BLaER1 treated with 17β-estradiol and CSF1 and Interleukin-3, amounts not matched to agents 10 nM and 100 nM (cell line): ENCODE data around the gene CLIC4.
A peak's percentile ranks its signal among the peaks of the same experiment; 100 is the strongest.
"Not testable (repeated sequence)": the region's sequence is repeated elsewhere in the genome, so short reads cannot be mapped to it uniquely, and the experiment has no call there.

Source experiments
- H3K27ac ChIP-seq, 11 experiments: shearing (Covaris generic); formaldehyde crosslinking; 2 replicates each; pipeline ENCODE4 v1.8.1; 2022
- H3K27me3 ChIP-seq, 11 experiments: shearing (Covaris generic); formaldehyde crosslinking; 2 replicates each; pipeline ENCODE4 v1.8.1; 2022
- H3K36me3 ChIP-seq, 11 experiments: shearing (Covaris generic); formaldehyde crosslinking; 2 replicates each; pipeline ENCODE4 v1.8.1; 2022
- H3K4me1 ChIP-seq, 10 experiments: shearing (Covaris generic); formaldehyde crosslinking; 2 replicates each; pipeline ENCODE4 v1.8.1; 2022
- H3K4me2 ChIP-seq, 11 experiments: shearing (Covaris generic); formaldehyde crosslinking; 2 replicates each; pipeline ENCODE4 v1.8.1; 2022
- H3K4me3 ChIP-seq, 10 experiments: shearing (Covaris generic); formaldehyde crosslinking; 2 replicates each; pipeline ENCODE4 v1.8.1; 2022
- H3K9ac ChIP-seq, 11 experiments: shearing (Covaris generic); formaldehyde crosslinking; 2 replicates each; pipeline ENCODE4 v1.8.1; 2022
- H3K9me3 ChIP-seq, 11 experiments: shearing (Covaris generic); formaldehyde crosslinking; replicated peaks in 1 of 11; 2 replicates each; pipeline ENCODE4 v1.8.1; 2022
- H4K20me1 ChIP-seq, 11 experiments: shearing (Covaris generic); formaldehyde crosslinking; 2 replicates each; pipeline ENCODE4 v1.8.1; 2022
- Cebpa-rat ChIP-seq, 11 experiments: shearing (Covaris generic); IDR thresholded peaks; 2 replicates each; pipeline ENCODE4 v1.8.1; 2022

CLIC4 gene

GRCh38 chr1:24888061-24888970 is 143.1 kb downstream of the CLIC4 start:
- no peaks in the 10 kb centered on the region; a peak in 1 of 20 replicates for H3K4me1 ChIP-seq
- H3K4me3 ChIP-seq, result no peak overlapping the region
- H3K36me3 ChIP-seq, result 0 out of 22 replicates have a peak, but pooled peaks cover 0 to 7% (median 0%) of the 10 kb centered on the region in 11 experiments
- no peak overlapping the region for H3K27ac ChIP-seq
- H3K4me2 ChIP-seq, result no peak overlapping the region
- H3K27me3 ChIP-seq, result no peaks in the 10 kb centered on the region
- no peaks in the 10 kb centered on the region for H4K20me1 ChIP-seq
- peaks cover 18 to 33% (median 25%) of the 10 kb centered on the region in 11 experiments for H3K9me3 ChIP-seq
- no peak for TF ChIP-seq Cebpa-rat (IDR thresholded peaks at IDR 0.05)
- H3K9ac ChIP-seq, result no peak overlapping the region

- Histone ChIP-seq H3K27me3 (no peaks in the 10 kb centered on the region), H3K9ac (no peak overlapping the region), H3K4me1 (no peaks in the 10 kb centered on the region; a peak in 1 of 20 replicates), H3K4me3 (no peak overlapping the region), H3K9me3 (peaks cover 18 to 32% (median 26%) of the 10 kb centered on the region in 11 experiments), H3K36me3 (0 out of 22 replicates have a peak, but pooled peaks cover 0 to 7% (median 0%) of the 10 kb centered on the region in 11 experiments), H4K20me1 (no peaks in the 10 kb centered on the region), H3K4me2 (no peak overlapping the region), H3K27ac (no peak overlapping the region)
- TF ChIP-seq Cebpa-rat (IDR thresholded peaks at IDR 0.05), result no peak
Measured at GRCh38 chr1:24888971-24889676, 143.9 kb downstream of the CLIC4 start.

- no peaks in the 10 kb centered on the region for H3K27me3 ChIP-seq
- no peak for TF ChIP-seq Cebpa-rat (IDR thresholded peaks at IDR 0.05)
- H4K20me1 ChIP-seq, result no peaks in the 10 kb centered on the region
- H3K27ac ChIP-seq, result no peak overlapping the region
- H3K9ac ChIP-seq, result no peak overlapping the region
- 0 out of 22 replicates have a peak, but pooled peaks cover 0 to 7% (median 0%) of the 10 kb centered on the region in 11 experiments for H3K36me3 ChIP-seq
- H3K4me3 ChIP-seq, result no peak overlapping the region
- H3K4me2 ChIP-seq, result no peak overlapping the region
- peaks cover 18 to 32% (median 25%) of the 10 kb centered on the region in 11 experiments for H3K9me3 ChIP-seq
- H3K4me1 ChIP-seq, result no peaks in the 10 kb centered on the region; a peak in 1 of 20 replicates
Measured at GRCh38 chr1:24890887-24891286, 145.6 kb downstream of the CLIC4 start.

- H3K9ac ChIP-seq, H3K27ac ChIP-seq, H3K4me2 ChIP-seq, H3K27me3 ChIP-seq, H3K36me3 ChIP-seq, H4K20me1 ChIP-seq, H3K4me1 ChIP-seq, H3K4me3 ChIP-seq: not testable (repeated sequence)
- H3K9me3 ChIP-seq, result peaks cover 18 to 32% (median 25%) of the 10 kb centered on the region in 11 experiments
Measured at GRCh38 chr1:24891367-24891766, 146.1 kb downstream of the CLIC4 start.

- Histone ChIP-seq H3K27ac (no peak overlapping the region), H3K4me1 (peaks cover 0 to 11% (median 4%) of the 10 kb centered on the region in 10 experiments; a peak in 10 of 20 replicates), H3K9me3 (peaks cover 18 to 32% (median 25%) of the 10 kb centered on the region in 11 experiments), H3K4me2 (no peak overlapping the region), H3K9ac (no peak overlapping the region), H4K20me1 (no peaks in the 10 kb centered on the region; a peak in 1 of 22 replicates), H3K27me3 (no peaks in the 10 kb centered on the region; a peak in 1 of 22 replicates), H3K4me3 (no peak overlapping the region), H3K36me3 (0 out of 22 replicates have a peak, but pooled peaks cover 0 to 7% (median 0%) of the 10 kb centered on the region in 11 experiments)
- peak in 1 of 11 experiments; percentile 56; a peak in 3 of 22 replicates for TF ChIP-seq Cebpa-rat (IDR thresholded peaks at IDR 0.05)
Measured at GRCh38 chr1:24892188-24893153, 147.2 kb downstream of the CLIC4 start.

GRCh38 chr1:24893431-24893830 is 148.2 kb downstream of the CLIC4 start:
- Histone ChIP-seq H3K36me3 (0 out of 22 replicates have a peak, but pooled peaks cover 0 to 7% (median 0%) of the 10 kb centered on the region in 11 experiments), H4K20me1 (no peaks in the 10 kb centered on the region; a peak in 1 of 22 replicates), H3K9me3 (peaks cover 18 to 32% (median 25%) of the 10 kb centered on the region in 11 experiments), H3K9ac (no peak overlapping the region), H3K4me3 (no peak overlapping the region), H3K4me1 (peaks cover 0 to 11% (median 4%) of the 10 kb centered on the region in 10 experiments; a peak in 10 of 20 replicates), H3K27ac (no peak overlapping the region), H3K4me2 (no peak overlapping the region), H3K27me3 (no peaks in the 10 kb centered on the region; a peak in 1 of 22 replicates)
- TF ChIP-seq Cebpa-rat (IDR thresholded peaks at IDR 0.05), result no peak
